Activated CD4-positive, alpha-beta T cell treated with anti-CD3 and anti-CD28 coated beads, Interleukin-2, amount 50 U/mL, for 16 hours (primary cell): Measurements from ENCODE around the gene TRIM72.
A peak's percentile ranks its signal among the peaks of the same experiment; 100 is the strongest.
"Not testable (repeated sequence)": the region's sequence is repeated elsewhere in the genome, so short reads cannot be mapped to it uniquely, and the experiment has no call there.

Experiments
- DNase-seq: peaks from one replicate; pipeline ENCODE4 v3.0.0-alpha.2; 2020

TRIM72 gene

GRCh38 chr16:31190818-31191444 is 23.0 kb upstream of the TRIM72 start:
- DNase-seq: no peak

GRCh38 chr16:31191697-31192428 is 22.1 kb upstream of the TRIM72 start:
- DNase-seq: no peak

GRCh38 chr16:31192856-31193642 is 20.9 kb upstream of the TRIM72 start:
- no peak for DNase-seq

- no peak for DNase-seq
These were observed 20.0 kb upstream of the TRIM72 start for GRCh38 chr16:31193874-31194273.

GRCh38 chr16:31194898-31195297 is 19.0 kb upstream of the TRIM72 start:
- no peak for DNase-seq

- DNase-seq: not testable (repeated sequence)
These were observed 18.1 kb upstream of the TRIM72 start for GRCh38 chr16:31195861-31196260.

GRCh38 chr16:31196324-31197088 is 17.4 kb upstream of the TRIM72 start:
- no peak for DNase-seq

- DNase-seq: no peak
These were observed 15.6 kb upstream of the TRIM72 start for GRCh38 chr16:31198207-31198882.

GRCh38 chr16:31199430-31200041 is 14.4 kb upstream of the TRIM72 start:
- DNase-seq: no peak

- not testable (repeated sequence) for DNase-seq
These were observed 13.8 kb upstream of the TRIM72 start for GRCh38 chr16:31200111-31200510.

- DNase-seq: peak; percentile 60
These were observed 12.9 kb upstream of the TRIM72 start for GRCh38 chr16:31200821-31201568.

- peak; percentile 42 for DNase-seq
These were observed 12.1 kb upstream of the TRIM72 start for GRCh38 chr16:31201582-31202413.

- no peak for DNase-seq
These were observed 11.2 kb upstream of the TRIM72 start, which contains the start of gene PYCARD for GRCh38 chr16:31202414-31203375. PYCARD (minus strand) TSS chr16:31202760; CDS start chr16:31202690, 70 bp downstream.

- no peak for DNase-seq
These were observed 8.8 kb upstream of the TRIM72 start for GRCh38 chr16:31204871-31205666.

- no peak for DNase-seq
These were observed 7.1 kb upstream of the TRIM72 start for GRCh38 chr16:31206776-31207175.

- DNase-seq: no peak
These were observed 577 bp upstream of the TRIM72 start for GRCh38 chr16:31213342-31213741.

GRCh38 chr16:31214708-31215286 is 878 bp downstream of the TRIM72 start:
- no peak for DNase-seq
